VCaP (cell line): ENCODE data around the gene HTR6.

Experiments
- H3K27ac ChIP-seq: fragments of 450-650 bp; 2 replicates; pipeline ENCODE4 v1.5.1; 2017
- CTCF ChIP-seq: fragments of 450-650 bp; conservative IDR thresholded peaks from 2 replicates; pipeline ENCODE4 v1.5.1; 2017; ENCODE audit warnings: mild to moderate bottlenecking, moderate library complexity

Gene HTR6

DNA sequence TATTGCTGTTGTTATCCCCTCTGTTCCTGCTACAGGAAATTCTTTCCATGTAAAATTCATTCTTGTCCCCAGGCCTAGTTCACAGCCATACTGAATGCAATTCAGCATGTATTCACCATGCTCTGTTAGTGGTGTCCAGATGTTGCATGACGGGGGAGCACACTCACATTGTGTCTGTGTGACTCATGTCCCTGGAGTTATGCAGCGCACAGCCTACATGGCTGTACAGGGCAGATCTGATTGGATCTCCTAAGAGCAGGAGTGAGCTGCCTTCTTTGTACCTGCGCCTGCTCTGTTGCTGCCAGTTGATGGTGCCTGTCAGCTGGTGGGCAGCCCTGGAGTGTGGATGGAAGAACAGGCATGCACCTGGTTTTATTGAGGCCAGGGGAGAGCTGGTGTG is 17.6 kb downstream of the HTR6 start:
- TF ChIP-seq CTCF = no peak
- H3K27ac ChIP-seq = no peak overlapping the region

- TF ChIP-seq CTCF = no peak
- H3K27ac ChIP-seq = no peak overlapping the region
Observed at GRCh38 chr1:19682901-19683300, 18.2 kb downstream of the HTR6 start.

DNA sequence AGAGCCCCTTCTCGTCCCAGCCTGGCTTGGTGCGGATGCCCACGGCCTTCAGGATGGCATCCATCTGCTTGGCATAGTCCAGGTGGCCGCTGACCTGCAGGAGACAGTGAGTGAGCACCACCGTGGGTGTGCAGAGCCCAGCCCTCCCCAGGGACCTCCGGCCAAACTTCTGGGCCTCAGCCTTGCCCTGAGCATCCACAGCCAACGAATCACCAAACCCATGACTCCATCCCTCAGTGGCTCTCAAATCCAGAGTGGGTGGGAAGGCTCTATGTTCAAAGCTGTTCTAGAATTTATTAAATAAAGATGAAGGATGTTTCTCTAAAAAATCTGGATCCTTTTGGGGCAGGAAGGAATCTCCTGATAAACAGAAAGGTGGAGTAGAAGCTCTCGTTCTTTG is 18.7 kb downstream of the HTR6 start:
- no peak overlapping the region for H3K27ac ChIP-seq
- no peak for TF ChIP-seq CTCF

DNA sequence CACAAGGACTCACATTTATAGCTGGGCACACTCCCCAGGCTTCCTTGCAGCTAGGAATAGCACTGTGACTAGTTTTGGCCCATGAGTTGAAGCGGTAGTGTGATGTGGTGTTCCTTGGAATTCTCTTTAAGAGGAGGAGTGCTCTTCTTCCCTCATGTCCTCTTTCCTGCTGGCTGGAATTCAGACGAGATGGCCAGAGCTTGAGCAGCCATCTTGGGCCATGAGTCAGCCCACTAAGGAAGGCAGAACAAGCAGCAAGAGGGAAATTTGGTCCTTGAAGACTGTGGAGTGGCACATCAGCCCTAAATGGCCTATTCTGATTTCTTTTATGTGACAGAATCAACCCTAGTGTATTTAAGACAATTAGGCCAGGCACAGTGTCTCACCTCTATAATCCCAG is 20.0 kb downstream of the HTR6 start:
- H3K27ac ChIP-seq = no peak overlapping the region
- no peak for TF ChIP-seq CTCF

- no peak overlapping the region for H3K27ac ChIP-seq
Observed at GRCh38 chr1:19685994-19686393, 21.3 kb downstream of the HTR6 start.

GRCh38 chr1:19687414-19687813 is 22.7 kb downstream of the HTR6 start:
- no peak for TF ChIP-seq CTCF
- no peak overlapping the region for H3K27ac ChIP-seq

More at GRCh38 chr1:19685994-19686393, 21.3 kb downstream of the HTR6 start:
- no peak for TF ChIP-seq CTCF

GRCh38 chr1:19688041-19688842 is 23.6 kb downstream of the HTR6 start:
- H3K27ac ChIP-seq = no peak overlapping the region
- TF ChIP-seq CTCF = no peak
